H1 (cell line): ENCODE data around the gene HLA-E.

Experiments
- ATF2 ChIP-seq: IDR thresholded peaks from 2 replicates; pipeline ENCODE4 v1.6.1; 2012; ENCODE audit warnings: low read length, inconsistent platforms
- ATF3 ChIP-seq: IDR thresholded peaks from 2 replicates; pipeline ENCODE4 v1.6.1; 2011; ENCODE audit warnings: low read depth, mild to moderate bottlenecking, low read length; ENCODE audit not compliant: insufficient read depth
- CBX5 ChIP-seq: fragments of 300-800, 300-1000 bp; sonication (generic); IDR thresholded peaks from 2 replicates; pipeline ENCODE4 v1.7.1; 2016; ENCODE audit warnings: antibody characterized with exemption, low read length, low read depth
- CBX8 ChIP-seq: fragments of 300-800, 300-1000 bp; sonication (generic); IDR thresholded peaks from 2 replicates; pipeline ENCODE4 v1.7.1; 2016; ENCODE audit warnings: low read depth, low read length, borderline replicate concordance
- CHD2 ChIP-seq: IDR thresholded peaks from 2 replicates; pipeline ENCODE4 v1.6.1; 2012; ENCODE audit warnings: low read length, improper control_type of control experiment
- CREB1 ChIP-seq: IDR thresholded peaks from 2 replicates; pipeline ENCODE4 v1.6.1; 2012; ENCODE audit warnings: inconsistent platforms
- CTCF ChIP-seq, 3 experiments: IDR thresholded peaks; 1 replicate in 2 of 3; 2 replicates in 1 of 3; pipeline versions ENCODE4 v1.5.1 to v1.6.1; 2011; ENCODE audit warnings: low read length in 3 of 3, mild to moderate bottlenecking in 3 of 3, inconsistent platforms in 2 of 3, low read depth in 1 of 3, moderate library complexity in 1 of 3; ENCODE audit not compliant: insufficient read depth in 1 of 3; ENCODE audit errors: control extremely low read depth in 1 of 3
- EZH2 ChIP-seq: fragments of 200-600 bp; sonication (generic); IDR thresholded peaks from 2 replicates; pipeline ENCODE4 v1.7.1; 2012; ENCODE audit warnings: low read depth, mild to moderate bottlenecking, moderate library complexity, low read length, inconsistent platforms; ENCODE audit not compliant: severe bottlenecking
- POLR2A ChIP-seq, 2 experiments: IDR thresholded peaks; 1 replicate in 1 of 2; 2 replicates in 1 of 2; pipeline ENCODE4 v1.6.1; 2011; ENCODE audit warnings: low read depth in 2 of 2, low read length in 2 of 2, mild to moderate bottlenecking in 2 of 2; ENCODE audit errors: control extremely low read depth in 1 of 2
- SIN3A ChIP-seq, 2 experiments: IDR thresholded peaks in 1 of 2; conservative IDR thresholded peaks in 1 of 2; 2 replicates each; pipeline ENCODE4 v1.6.1; 2011 to 2012; ENCODE audit warnings: low read length in 2 of 2, improper control_type of control experiment in 1 of 2, low read depth in 1 of 2, mild to moderate bottlenecking in 1 of 2
- SUZ12 ChIP-seq: fragments of 200-600 bp; sonication (generic); IDR thresholded peaks from 2 replicates; pipeline ENCODE4 v1.6.1; 2012; ENCODE audit warnings: mild to moderate bottlenecking, inconsistent platforms, low read length, moderate library complexity, mixed read lengths
- TEAD4 ChIP-seq: IDR thresholded peaks from 2 replicates; pipeline ENCODE4 v1.6.1; 2012; ENCODE audit warnings: low read depth, low read length, inconsistent platforms, mixed read lengths

- TF ChIP-seq CTCF (IDR thresholded peaks at IDR 0.05; ENCODE audit: control extremely low read depth in 1 of 3, insufficient read depth in 1 of 3, low read depth in 1 of 3, low read length in 3 of 3) (no peak), POLR2A (IDR thresholded peaks at IDR 0.05; ENCODE audit: control extremely low read depth in 1 of 2, low read depth in 2 of 2, low read length in 2 of 2) (no peak), CREB1 (no peak), SUZ12 (no peak), ATF2 (no peak), CHD2 (no peak), EZH2 (no peak), ATF3 (no peak), SIN3A (conservative IDR thresholded peaks at IDR 0.05 in 1 of 2, IDR thresholded peaks at IDR 0.05 in 1 of 2; ENCODE audit: low read depth in 1 of 2, low read length in 2 of 2) (no peak), TEAD4 (no peak), CBX5 (no peak), CBX8 (no peak)
Observed at GRCh38 chr6:30450548-30450908, 38.8 kb upstream of the HLA-E start.
